DMS79 treated with DMSO at 0.1 percent for 48 hours (cell line): Measurements from ENCODE around the gene SEZ6L2.
"Not testable (repeated sequence)": the region's sequence is repeated elsewhere in the genome, so short reads cannot be mapped to it uniquely, and the experiment has no call there.

Source experiments
- DNase-seq: peaks from one replicate; lab custom pipeline; 2025; lab: John Stamatoyannopoulos, UW

SEZ6L2 gene

DNA sequence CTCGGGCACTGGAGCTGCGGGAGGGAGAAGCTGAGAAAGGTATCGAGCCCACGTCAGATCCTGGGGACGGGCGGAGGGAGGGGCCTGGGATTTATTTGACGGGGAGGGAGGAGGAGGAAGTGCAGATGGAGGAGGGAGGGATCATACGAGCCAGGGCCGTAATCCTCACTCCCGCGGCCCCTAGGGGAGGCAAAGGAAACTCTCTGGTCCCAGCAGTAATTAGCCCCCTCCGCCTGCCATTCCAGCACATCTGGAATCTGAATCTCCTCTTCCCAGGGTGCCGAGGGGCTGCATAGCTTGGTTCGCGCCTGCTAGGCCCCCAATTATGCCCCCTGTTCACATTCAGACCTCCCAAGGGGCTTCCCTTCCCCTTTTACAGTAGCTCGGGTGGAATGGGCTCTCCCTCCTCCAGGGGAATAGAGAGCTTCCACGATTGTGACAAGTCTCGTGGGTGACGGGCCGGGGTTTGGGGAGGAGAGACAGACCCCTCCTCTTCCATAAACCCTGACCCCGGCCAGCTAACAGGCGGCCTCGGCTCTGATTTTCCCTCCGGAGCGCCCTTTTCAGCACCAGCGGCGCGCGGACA lies at the start of gene SEZ6L2:
Gene SEZ6L2, minus strand, starts transcription at position 35 of the 586 bp plus-strand sequence. CDS start 531 bp downstream, outside the sequence.
- DNase-seq, result peak; percentile 91

- DNase-seq, result no peak
Measured at GRCh38 chr16:29947897-29948296, 48.5 kb upstream of the SEZ6L2 start.

DNA sequence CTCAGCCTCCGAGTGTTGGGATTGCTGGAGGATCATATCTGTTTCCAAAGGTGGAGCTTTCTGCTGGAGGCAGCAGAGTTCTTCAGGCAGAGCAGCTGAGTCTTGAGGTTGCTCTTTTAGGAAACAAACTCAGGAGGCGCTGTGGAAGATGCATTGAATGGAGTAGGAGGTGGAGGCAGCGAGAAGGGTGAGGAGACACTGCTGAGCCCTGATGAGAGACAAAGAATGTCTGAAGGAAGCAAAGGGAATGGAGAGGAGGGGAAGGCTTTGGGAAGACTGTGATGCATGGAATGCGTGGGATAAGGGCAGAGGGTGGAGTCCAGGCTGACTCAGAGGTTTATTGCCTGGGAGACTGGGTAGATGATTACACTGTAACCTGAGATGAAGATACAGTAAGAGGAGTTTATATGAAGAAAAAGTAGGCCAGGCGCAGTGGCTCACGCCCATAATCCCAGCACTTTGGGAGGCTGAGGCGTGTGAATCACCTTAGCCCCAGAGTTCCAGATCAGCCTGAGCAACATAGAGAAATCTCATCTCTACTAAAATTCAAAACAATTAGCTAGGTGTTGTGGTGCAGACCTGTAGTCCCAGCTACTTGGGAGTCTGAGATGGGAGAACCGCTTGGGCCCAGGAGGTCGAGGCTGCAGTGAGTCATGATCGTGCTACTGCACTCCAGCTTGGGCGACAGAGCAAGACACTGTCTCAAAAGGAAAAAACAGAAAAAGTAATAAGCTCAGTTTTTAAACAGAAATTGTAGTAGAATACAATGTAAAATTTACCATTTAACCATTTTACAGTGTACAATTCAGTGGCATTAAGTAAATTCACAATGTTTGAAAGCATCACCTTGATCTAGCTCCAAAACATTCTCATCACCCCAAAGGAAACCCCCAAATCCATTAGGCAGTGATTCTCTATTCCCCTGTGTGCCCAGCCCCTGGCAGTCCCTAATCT lies 44.8 kb upstream of the SEZ6L2 start:
- DNase-seq, result peak; percentile 39

- DNase-seq, result peak; percentile 28
Measured at GRCh38 chr16:29940656-29941055, 41.3 kb upstream of the SEZ6L2 start.

DNA sequence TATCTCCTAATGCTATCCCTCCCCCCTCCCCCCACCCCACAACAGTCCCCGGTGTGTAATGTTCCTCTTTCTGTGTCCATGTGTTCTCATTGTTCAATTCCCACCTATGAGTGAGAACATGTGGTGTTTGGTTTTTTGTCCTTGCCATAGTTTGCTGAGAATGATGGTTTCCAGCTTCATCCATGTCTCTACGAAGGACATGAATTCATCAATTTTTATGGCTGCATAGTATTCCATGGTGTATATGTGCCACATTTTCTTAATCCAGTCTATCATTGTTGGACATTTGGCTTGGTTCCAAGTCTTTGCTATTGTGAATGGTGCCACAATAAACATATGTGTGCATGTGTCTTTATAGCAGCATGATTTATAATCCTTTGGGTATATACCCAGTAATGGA lies 32.4 kb upstream of the SEZ6L2 start:
- DNase-seq, result not testable (repeated sequence)

DNA sequence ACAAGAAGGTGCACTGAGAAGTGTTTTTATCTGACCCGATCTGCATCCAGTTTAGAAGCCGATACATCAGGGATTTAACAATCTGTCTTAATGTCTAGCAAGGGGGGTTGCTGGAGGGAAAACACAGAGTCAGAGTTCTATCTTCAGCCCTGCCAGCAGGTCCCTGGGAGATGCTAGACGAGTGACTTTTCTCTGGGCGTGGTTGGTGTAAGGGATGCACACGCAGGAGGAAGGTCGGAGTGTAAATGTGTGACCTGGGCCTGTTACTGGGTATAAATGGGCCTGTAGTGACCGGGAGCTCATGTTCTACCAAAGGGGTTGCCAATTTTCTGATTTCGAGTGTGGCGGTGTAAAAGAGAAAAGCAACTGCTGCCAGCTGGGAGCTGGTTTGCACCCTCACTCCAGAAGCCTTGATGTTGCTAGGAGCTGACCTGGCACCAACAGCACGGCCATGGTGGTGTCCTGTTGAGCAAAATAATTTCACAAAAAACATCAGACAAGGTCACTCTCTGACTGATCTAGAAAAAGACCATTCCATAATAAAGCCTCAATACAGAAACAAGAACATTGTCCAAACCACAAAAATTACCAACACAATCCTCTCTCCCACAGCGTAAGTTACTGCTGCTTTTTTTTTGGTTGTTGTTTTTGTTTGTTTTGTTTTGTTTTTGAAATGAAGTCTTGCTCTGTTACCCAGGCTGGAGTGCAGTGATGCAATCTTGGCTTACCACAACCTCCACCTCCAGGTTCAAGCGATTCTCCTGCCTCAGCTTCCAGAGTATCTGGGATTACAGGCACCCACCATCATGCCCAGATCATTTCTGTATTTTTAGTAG lies 27.9 kb upstream of the SEZ6L2 start:
- peak; percentile 8 for DNase-seq

DNA sequence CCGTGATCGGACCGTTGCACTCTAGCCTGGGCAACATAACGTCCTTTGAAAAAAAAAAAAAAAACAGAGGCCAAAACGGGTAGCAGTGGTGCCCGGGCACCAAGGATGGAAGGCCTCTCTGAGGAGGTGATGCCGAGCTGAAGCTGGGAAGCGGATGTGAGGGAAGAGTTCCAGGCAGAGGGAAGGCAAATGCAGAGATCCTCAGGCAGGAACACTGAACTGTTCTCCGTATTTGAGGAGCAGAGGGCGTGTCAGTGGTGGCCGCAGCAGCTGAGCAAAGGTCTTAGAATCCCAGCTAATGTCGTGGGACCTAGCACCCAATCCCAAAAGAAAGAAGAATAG lies 27.3 kb upstream of the SEZ6L2 start:
- peak; percentile 51 for DNase-seq

DNA sequence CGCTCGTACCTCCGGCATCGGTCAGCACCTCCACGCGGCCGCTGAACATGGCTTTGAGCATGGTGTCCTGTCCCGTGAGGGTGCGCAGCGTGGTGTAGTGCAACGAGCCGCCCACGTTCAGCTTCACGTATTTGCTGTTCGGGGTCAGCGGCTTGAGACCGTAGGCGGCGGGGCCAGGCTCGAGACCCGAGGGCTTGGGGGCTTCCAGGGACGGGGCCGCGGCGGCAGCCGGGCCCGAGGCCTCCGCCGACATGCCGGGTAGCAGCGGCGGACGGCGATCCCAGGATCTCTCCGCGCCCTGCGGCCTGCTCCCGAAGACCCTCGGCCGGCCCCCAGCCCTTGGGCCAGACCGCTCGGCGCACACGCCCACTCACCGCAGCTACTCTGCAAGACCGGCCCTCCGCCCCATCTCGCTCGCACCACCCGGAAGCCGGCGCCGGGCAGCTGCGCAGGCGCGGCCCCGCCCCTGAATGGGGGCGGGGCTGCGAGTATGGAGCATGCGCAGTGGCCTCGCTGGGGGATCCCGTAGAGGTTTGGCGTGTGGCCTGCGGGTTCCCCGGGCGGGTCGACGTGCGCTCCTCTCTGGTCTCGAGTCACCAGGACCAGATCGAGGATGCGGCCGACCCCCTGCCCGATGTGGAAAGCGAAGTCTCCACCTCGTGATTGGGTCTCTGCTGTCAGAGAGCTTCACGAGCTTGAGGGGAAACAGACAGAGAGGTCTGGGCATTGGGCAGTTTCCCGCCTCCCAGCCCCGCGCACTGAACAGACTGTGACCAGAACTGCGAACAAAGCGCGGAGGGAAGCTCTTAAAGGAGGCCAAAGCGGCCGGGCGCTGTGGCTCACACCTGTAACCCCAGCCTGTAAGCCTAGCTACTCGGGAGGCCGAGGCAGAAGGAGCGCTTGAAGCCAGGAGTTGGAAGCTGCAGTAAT lies 26.7 kb upstream of the SEZ6L2 start, which contains the start of gene KCTD13:
Gene KCTD13, minus strand, starts transcription at position 446 of the 930 bp plus-strand sequence. Its CDS starts 193 bp downstream, at position 253.
- peak; percentile 82 for DNase-seq

- DNase-seq, result no peak
Measured at GRCh38 chr16:29925105-29925756, 25.9 kb upstream of the SEZ6L2 start.

DNA sequence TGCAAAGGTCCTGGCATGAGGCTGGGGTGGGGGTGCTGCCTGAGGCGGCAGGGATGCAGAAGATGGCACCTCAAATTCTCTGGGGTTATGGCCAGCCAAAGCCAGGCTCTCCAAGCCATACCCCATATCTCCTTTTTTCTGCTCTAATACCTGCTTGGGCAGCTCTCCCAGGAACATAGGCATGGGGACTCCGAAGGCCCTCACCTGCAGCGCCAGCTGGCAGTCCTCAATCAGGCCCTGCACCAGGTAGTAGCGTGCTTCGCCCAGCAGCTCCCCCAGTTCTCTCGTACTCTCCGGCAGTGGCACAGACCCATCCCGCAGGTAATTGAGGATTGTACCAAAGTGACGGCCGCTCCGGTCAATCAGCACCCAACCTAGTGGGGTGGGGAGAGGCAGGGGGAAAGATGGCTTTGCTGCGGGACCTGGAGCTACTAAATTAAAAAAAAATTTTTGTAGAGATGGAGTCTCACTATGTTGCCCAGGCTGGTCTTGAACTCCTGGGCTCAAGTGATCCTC lies 23.7 kb upstream of the SEZ6L2 start:
- no peak for DNase-seq

DNA sequence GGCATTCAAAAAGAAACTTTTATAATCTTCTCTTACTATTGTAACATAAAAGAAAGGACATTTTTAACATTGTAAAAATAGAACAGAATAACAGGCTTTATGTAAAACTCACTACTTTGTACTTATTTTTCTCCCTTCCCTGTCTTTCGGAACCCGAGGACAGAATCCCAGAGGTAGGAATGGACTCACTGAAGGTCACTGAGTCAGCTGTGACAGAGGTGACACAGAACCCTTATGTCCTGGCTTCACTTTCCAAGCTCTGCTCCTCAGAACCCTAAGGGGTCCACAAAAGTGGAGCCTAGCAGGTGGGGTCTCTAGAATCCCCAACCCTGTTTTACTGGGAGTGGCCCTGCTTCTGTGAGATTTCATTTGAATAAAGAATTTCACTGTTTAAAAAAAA lies 23.0 kb upstream of the SEZ6L2 start:
- DNase-seq, result no peak

GRCh38 chr16:29921034-29921385 lies 21.7 kb upstream of the SEZ6L2 start:
- DNase-seq, result no peak

- DNase-seq, result no peak
Measured at GRCh38 chr16:29920288-29921033, 21.1 kb upstream of the SEZ6L2 start.

- no peak for DNase-seq
Measured at GRCh38 chr16:29916979-29917378, 17.6 kb upstream of the SEZ6L2 start.

DNA sequence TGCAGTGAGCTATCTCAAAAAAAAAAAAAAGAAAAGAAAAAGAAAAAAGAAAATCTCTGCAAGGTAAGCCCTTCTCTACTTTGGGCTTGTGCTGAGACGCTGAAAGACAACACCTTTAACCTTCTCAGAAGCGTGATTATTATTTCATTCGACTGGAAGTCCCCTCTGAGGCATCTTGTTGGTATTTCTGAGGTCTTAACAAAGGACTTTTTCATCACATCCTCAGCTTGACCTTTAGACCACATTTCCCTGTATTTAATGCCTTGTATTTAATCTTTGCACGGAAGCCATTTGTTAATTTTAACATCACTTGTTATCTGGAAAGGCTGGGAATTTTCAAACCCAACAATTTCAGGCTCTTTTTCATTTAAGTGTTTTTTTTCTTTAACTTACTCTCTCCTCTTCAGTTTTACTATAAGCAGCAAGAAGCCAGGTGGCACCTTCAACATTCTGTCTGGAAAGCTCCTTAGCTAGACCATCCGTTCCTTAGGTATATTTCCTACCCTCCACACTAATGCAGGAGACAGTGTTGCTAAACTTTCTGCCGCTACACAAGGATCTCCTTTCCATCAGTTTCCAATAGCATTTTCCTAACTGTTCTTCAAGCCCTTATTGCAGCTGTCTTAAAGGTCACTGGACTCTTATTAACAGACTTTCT lies 16.4 kb upstream of the SEZ6L2 start:
- no peak for DNase-seq

GRCh38 chr16:29913514-29913913 lies 14.2 kb upstream of the SEZ6L2 start:
- no peak for DNase-seq

DNA sequence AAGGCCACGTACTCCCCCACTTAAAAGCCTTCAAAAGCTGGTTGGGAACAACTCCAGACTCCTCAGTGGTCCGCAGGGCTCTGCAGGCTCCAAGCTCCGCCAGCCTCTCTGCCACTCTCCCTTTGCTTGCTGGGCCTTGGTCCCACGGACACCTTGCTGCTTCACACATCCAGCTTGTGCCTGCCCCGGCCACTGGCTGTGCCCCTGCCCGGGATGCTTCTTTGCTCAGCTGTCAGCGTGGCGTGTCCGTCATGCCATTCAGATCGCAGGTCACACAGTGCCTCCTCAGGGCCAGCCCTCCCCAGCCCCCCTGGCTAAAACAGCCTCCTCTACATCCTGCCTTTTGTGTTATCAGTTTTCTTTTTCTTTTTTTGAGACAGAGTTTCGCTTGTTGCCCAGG lies 12.7 kb upstream of the SEZ6L2 start:
- no peak for DNase-seq

DNA sequence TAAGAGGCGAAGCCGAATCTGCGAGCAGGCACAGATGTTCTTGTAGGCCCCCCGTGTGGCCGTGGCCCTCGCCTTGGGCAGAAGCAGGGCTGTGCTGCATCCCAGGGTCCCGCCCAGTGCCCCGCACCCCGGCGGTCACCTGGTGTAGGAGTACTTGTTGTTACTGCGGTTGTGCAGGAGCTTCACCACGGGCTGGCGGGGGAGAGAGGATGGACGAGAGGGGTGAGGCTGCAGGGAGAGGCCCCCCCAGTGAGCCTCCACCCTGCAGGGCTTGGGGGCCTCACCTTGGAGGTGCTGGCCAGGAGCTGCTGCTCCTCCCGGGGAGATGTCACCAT lies 12.3 kb upstream of the SEZ6L2 start:
- no peak for DNase-seq
